IMR-90 (cell line): Measurements from ENCODE around the gene GLB1L.

Source experiments
- CTCF ChIP-seq: conservative IDR thresholded peaks from 2 replicates; pipeline ENCODE4 v1.5.1; 2012; ENCODE audit warnings: mild to moderate bottlenecking, low read depth, low read length, improper control_type of control experiment
- POLR2A ChIP-seq: IDR thresholded peaks from 2 replicates; pipeline ENCODE4 v1.6.1; 2012; ENCODE audit warnings: mild to moderate bottlenecking, low read depth, low read length

- TF ChIP-seq CTCF: no peak
- no peak for TF ChIP-seq POLR2A
Observed at GRCh38 chr2:219204425-219205164, 40.6 kb downstream of the GLB1L start.
